ENCODE data around the gene BPIFB3.
"Not testable (repeated sequence)": the region's sequence is repeated elsewhere in the genome, so short reads cannot be mapped to it uniquely, and the experiment has no call there.

DNA sequence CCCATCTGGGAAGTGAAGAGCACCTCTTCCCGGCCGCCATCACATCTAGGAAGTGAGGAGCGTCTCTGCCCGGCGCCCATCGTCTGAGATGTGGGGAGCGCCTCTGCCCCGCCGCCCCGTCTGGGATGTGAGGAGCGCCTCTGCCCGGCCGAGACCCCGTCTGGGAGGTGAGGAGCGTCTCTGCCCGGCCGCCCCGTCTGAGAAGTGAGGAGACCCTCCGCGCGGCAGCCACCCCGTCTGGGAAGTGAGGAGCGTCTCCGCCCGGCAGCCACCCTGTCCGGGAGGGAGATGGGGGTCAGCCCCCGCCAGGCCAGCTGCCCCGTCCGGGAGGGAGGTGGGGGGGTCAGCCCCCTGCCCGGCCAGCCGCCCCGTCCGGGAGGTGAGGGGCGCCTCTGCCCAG lies 61.8 kb downstream of the BPIFB3 start:
- TF ChIP-seq, protein P1, sequence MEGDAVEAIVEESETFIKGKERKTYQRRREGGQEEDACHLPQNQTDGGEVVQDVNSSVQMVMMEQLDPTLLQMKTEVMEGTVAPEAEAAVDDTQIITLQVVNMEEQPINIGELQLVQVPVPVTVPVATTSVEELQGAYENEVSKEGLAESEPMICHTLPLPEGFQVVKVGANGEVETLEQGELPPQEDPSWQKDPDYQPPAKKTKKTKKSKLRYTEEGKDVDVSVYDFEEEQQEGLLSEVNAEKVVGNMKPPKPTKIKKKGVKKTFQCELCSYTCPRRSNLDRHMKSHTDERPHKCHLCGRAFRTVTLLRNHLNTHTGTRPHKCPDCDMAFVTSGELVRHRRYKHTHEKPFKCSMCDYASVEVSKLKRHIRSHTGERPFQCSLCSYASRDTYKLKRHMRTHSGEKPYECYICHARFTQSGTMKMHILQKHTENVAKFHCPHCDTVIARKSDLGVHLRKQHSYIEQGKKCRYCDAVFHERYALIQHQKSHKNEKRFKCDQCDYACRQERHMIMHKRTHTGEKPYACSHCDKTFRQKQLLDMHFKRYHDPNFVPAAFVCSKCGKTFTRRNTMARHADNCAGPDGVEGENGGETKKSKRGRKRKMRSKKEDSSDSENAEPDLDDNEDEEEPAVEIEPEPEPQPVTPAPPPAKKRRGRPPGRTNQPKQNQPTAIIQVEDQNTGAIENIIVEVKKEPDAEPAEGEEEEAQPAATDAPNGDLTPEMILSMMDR (IDR thresholded peaks at IDR 0.05): not testable (repeated sequence)
- not testable (repeated sequence) for TF ChIP-seq POLR2AphosphoS5, POLR2A (IDR thresholded peaks at IDR 0.05)

Measured in suprapubic skin (tissue), 4 donors.